Mucosa of descending colon (tissue), 3 donors: ENCODE results near the gene PLEKHM2. TPM values are rescaled to one million over a fixed set of nuclear protein-coding genes. Genes with fewer than 3 reads are reported as not detected.
A peak's percentile ranks its signal among the peaks of the same experiment; 100 is the strongest.

Experiments used
- ATAC-seq: fragments of 200-7000 bp; cut with Tn5 transposase; one replicate; pipeline ENCODE4 v1.9.1; 2020; ENCODE audit warnings: mild to moderate bottlenecking, moderate library complexity
- DNase-seq, 3 donors: peaks; one replicate each; pipeline ENCODE4 v3.0.0-alpha.2; 2020
- H3K36me3 ChIP-seq: fragments of 200-600 bp; one replicate; pipeline ENCODE4 v1.8.0; 2021; ENCODE audit warnings: low read depth, mild to moderate bottlenecking
- H3K4me1 ChIP-seq: fragments of 200-600 bp; one replicate; pipeline ENCODE4 v1.8.0; 2021; ENCODE audit warnings: low read depth, mild to moderate bottlenecking
- H3K4me3 ChIP-seq: fragments of 200-600 bp; one replicate; pipeline ENCODE4 v1.8.0; 2021; ENCODE audit warnings: mild to moderate bottlenecking
- H3K9me3 ChIP-seq: fragments of 200-600 bp; one replicate; pipeline ENCODE4 v1.8.0; 2021; ENCODE audit warnings: mild to moderate bottlenecking
- CTCF ChIP-seq: fragments of 200-600 bp; IDR thresholded peaks from one replicate; pipeline ENCODE4 v1.8.0; 2022; ENCODE audit warnings: antibody characterized with exemption, mild to moderate bottlenecking
- intact Hi-C, 2 donors: fragments of 100-400 bp; cut with DNase I in 1 of 2; cut with micrococcal nuclease in 1 of 2; formaldehyde crosslinking; loops; one replicate each; pipeline versions ENCODE4 v1.11.0 to v1.11.1; 2022; cut with DNase I, micrococcal nuclease
- total RNA-seq, 3 donors: library from RNA; stranded (reverse); fragmentation: NEBNext Ultra II Directional in 2 of 3; extraction: Animal tissue kit (Norgen Biotek cat#: 25700) in 2 of 3; gene quantifications; one replicate each; pipeline versions ENCODE4 v1.2.1 to v1.2.4, GENCODE V29; 2021 to 2023
- donor health status: DM: no; HTN: no; CAD: no; lungs with moderate emphysema.
- donor health status: DM: no; HTN: no; CAD: no.
- donor health status: DM: no; HTN: yes; CAD: no.

The PLEKHM2 gene
- total RNA-seq, 3 donors from 2014 or later: 32.2 to 57.3 (median 36.2) TPM

GRCh38 chr1:15768388-15768787 lies 84.3 kb downstream of the PLEKHM2 start:
- Histone ChIP-seq H3K9me3 (no peaks in the 10 kb centered on the region), H3K36me3 (peaks cover 15% of the 10 kb centered on the region), H3K4me3 (no peak overlapping the region), H3K4me1 (peaks cover 19% of the 10 kb centered on the region)
- no peak for ATAC-seq
- no peak for TF ChIP-seq CTCF
- DNase-seq: peak in 1 of 3 donors; percentile 14
- intact Hi-C loops: no loop called here

DNA sequence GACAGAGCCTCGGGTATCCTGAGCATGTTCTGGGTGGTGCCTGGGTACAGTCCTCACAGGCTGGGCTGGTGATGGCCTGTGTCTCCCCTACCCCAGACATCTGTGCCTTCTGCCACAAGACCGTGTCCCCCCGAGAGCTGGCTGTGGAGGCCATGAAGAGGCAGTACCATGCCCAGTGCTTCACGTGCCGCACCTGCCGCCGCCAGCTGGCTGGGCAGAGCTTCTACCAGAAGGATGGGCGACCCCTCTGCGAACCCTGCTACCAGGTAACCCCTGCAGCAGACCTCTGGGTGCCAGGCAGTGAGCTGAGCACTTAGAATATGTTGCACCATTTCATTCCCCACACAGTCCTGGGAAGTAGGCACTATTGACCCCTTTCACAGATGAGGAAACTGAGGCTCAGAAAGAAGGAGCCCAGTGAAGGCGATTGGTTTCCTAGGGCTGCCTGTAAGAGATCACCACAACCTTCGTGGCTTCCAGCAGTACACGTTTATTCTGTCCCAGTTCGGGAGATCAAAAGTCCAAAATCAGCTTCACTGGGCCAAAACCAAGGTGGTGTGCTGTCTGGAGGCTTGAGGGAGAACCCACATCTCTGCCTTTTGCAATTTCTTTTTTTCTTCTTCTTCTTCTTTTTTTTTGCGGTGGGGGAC lies 86.3 kb downstream of the PLEKHM2 start:
- Histone ChIP-seq H3K4me3 (no peak overlapping the region), H3K9me3 (no peaks in the 10 kb centered on the region), H3K4me1 (no peaks in the 10 kb centered on the region), H3K36me3 (peaks cover 5% of the 10 kb centered on the region)
- TF ChIP-seq CTCF: no peak
- peak in 1 of 3 donors; percentile 17 for DNase-seq
- intact Hi-C loops: no loop called here
- ATAC-seq: no peak

DNA sequence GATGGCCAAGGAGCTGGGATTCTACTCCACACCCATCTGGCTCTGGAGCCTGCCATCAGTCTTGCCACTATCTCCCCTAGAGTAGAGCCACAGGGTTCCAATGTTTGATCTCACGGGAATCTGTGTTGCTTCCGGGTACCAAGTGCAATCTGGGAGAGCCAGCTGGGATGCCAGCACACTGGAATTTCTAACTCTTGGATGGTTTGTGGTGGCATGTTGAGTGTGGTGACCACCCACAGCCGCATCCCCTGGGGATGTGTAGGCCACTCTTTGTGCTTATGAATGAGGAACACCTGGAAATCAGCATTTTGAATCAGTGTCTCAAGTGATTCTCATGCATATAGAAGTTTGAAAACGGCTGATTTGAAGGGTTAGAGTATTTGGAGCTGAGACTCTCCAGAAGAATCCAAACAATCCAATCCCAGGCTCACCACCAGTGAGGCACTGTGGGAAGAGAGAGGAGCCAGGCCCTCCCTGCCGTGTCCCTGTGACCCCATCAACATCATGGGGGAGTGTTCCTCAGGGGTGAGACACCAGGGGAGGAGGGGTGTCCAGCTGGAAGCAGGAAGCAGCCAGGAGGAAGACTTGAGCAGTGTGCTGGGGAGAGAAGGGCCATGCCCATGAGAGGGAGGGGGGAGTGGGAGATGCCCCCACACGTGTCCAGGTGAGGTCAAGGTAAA lies 87.9 kb downstream of the PLEKHM2 start:
- no peaks in the 10 kb centered on the region for H3K4me1 ChIP-seq
- TF ChIP-seq CTCF: no peak
- ATAC-seq (no peak), DNase-seq (peak in 1 of 3 donors; percentile 15)
- no peaks in the 10 kb centered on the region for H3K9me3 ChIP-seq
- no peak overlapping the region for H3K4me3 ChIP-seq
- intact Hi-C loops: no loop called here
- H3K36me3 ChIP-seq: no peaks in the 10 kb centered on the region

DNA sequence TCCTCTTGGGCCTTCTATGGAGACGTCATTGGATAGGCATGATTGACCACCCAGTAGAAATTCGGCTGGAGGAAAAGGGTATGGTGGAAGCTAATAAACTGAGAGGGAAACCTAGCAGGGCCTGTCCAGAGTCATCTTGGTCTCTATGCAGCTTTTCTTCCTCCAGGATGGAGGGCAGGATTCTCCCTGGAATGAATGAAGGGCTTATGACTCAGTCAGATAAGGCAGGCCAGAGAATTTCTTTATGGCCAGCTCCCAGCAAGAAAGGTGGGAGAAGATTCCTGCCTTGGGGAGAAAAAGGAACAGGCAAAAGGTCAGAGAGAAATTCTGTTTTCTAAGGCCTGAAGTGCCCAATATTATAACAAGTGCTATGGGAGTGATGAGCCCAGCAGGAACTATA lies 91.6 kb downstream of the PLEKHM2 start:
- no peak for ATAC-seq
- H3K36me3 ChIP-seq: no peaks in the 10 kb centered on the region
- no peaks in the 10 kb centered on the region for H3K9me3 ChIP-seq
- no peak for DNase-seq
- H3K4me1 ChIP-seq: peaks cover 17% of the 10 kb centered on the region
- no peak overlapping the region for H3K4me3 ChIP-seq
- no peak for TF ChIP-seq CTCF
- intact Hi-C loops: no loop called here

DNA sequence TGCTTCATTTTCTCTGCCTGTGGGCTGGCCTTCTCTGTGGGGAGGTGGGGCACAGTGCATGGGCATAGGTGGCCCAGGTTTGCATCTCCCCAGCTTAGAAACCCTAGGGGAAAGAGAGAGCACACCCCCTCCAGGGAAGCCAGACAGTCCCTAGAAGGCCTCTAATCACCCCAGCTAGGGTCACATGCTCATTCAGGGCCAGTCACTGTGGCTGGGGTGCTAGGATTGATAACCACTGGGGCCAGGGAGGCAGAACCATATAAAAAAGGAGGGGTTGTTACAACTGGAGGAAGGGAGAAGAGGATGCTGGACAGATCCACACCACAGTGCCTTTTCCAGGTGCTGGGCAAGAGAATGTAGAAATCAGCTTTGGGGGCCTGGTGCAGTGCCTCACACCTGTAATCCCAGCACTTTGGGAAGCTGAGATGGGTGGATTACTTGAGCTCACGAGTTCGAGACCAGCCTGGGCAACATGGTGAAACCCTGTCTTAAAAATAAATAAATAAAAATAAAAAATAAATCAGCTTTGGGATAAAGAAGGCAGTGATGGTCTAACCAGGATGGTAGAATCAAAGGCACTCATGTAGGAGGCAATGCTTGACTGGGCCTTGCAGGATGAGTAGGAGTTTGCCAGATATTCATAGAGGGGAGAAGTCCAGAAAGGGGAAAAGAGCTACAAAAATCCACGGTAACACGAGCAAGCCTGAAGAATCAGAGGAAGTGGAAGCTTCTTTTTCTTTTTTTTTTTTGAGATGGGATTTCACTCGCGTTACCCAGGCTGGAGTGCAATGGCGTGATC lies 94.0 kb downstream of the PLEKHM2 start:
- no peaks in the 10 kb centered on the region for H3K9me3 ChIP-seq
- intact Hi-C loops: no loop called here
- peaks cover 22% of the 10 kb centered on the region for H3K4me1 ChIP-seq
- H3K36me3 ChIP-seq: no peaks in the 10 kb centered on the region
- H3K4me3 ChIP-seq: no peak overlapping the region
- no peak for ATAC-seq
- DNase-seq: no peak
- TF ChIP-seq CTCF: no peak

Other genes starting within 250 kb of the PLEKHM2 start
- not detected for gene CTRC, start 245.9 kb upstream of the PLEKHM2 start, total RNA-seq
- not detected for gene CELA2A, start 227.6 kb upstream of the PLEKHM2 start, total RNA-seq
- not detected for gene CELA2B, start 208.2 kb upstream of the PLEKHM2 start, total RNA-seq
- gene CASP9, start 160.1 kb upstream of the PLEKHM2 start, total RNA-seq: 10 to 100 TPM; 14.2 to 16.0 (median 15.2) TPM
- 10 to 100 TPM; 23.7 to 27.7 (median 23.8) TPM for gene DNAJC16, start 157.5 kb upstream of the PLEKHM2 start, total RNA-seq
- 10 to 100 TPM in 2 of 3 donors, 1 to 10 TPM in 1; 8.4 to 21.4 (median 20.7) TPM for gene AGMAT, start 99.3 kb upstream of the PLEKHM2 start, total RNA-seq
- gene DDI2, start 66.9 kb upstream of the PLEKHM2 start, total RNA-seq: 10 to 100 TPM; 33.5 to 36.2 (median 34.6) TPM
- gene SLC25A34, start 51.9 kb downstream of the PLEKHM2 start, total RNA-seq: 10 to 100 TPM in 1 of 3 donors, 1 to 10 TPM in 2; 6.4 to 15.7 (median 8.1) TPM
- 10 to 100 TPM in 2 of 3 donors, 1 to 10 TPM in 1; 8.0 to 19.7 (median 16.8) TPM for gene TMEM82, start 58.2 kb downstream of the PLEKHM2 start, total RNA-seq
- 100 to 1,000 TPM; 154 to 268 (median 260) TPM for gene FBLIM1, start 74.5 kb downstream of the PLEKHM2 start, total RNA-seq
- gene UQCRHL, start 123.3 kb downstream of the PLEKHM2 start, total RNA-seq: 1 to 10 TPM; 1.7 to 2.4 (median 2.1) TPM
- gene SPEN, start 163.4 kb downstream of the PLEKHM2 start, total RNA-seq: 10 to 100 TPM; 48.7 to 60.3 (median 50.6) TPM